Measurements from ENCODE around the gene MLC1. TPM values are rescaled to one million over a fixed set of nuclear protein-coding genes. Genes with fewer than 3 reads are reported as not detected.

MLC1 gene
- total and polyA plus RNA-seq, 7 donors: under 0.01 TPM; not detected in 6

DNA sequence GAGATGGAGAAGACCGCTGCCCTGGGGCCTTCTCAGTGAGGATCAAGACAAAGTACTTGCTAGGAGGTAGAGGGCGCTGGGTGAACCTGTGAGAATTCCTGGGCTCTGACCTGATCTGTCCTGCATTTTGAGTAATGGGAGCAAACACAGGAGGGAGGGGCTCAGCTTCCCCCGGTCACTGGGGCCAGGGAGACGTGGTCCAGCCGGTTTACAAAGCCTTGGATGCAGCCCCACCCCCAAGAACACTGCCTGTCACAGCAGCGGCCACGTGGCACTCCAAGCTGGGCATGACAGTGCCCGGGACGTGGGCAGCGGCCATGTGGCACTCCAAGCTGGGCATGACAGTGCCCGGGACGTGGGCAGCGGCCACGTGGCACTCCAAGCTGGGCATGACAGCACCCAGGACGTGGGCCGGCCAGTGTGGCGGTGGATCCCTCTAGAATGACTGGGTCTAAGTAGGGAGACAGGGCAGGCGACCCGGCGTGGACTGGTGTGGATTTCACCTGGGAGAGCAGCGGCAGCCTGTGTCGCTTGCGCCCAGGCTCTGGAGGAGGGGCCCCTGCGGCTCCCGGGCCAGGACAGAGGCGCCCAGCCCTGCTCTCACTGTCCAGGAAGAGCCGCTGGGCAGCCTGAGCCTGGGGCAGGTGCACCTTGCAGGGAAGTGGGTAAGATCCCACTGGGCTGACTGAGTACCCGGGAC, 24.6 kb downstream of the MLC1 start:
- no peaks in the 10 kb centered on the region for H3K9me3 ChIP-seq
- WGBS, 3 donors: 73 to 78% (median 75%) methylated on average over 28 of the region's 28 CpGs
- intact Hi-C loops (cut with DNase I): no loop called here
- no peak overlapping the region for H3K4me3 ChIP-seq
- no peaks in the 10 kb centered on the region for H3K36me3 ChIP-seq (ENCODE audit: insufficient read depth in 1 of 2, low read depth in 1 of 2)
- peaks cover 0 to 45% (median 42%) of the 10 kb centered on the region in 3 donors for H3K27me3 ChIP-seq (ENCODE audit: insufficient read depth in 3 of 3, low read length in 2 of 3)
- TF ChIP-seq CTCF (IDR thresholded peaks at IDR 0.05): no peak
- H3K4me1 ChIP-seq: peaks cover 3% of the 10 kb centered on the region
- no peak for DNase-seq
- H3K27ac ChIP-seq: no peak overlapping the region
- ATAC-seq: no peak

DNA sequence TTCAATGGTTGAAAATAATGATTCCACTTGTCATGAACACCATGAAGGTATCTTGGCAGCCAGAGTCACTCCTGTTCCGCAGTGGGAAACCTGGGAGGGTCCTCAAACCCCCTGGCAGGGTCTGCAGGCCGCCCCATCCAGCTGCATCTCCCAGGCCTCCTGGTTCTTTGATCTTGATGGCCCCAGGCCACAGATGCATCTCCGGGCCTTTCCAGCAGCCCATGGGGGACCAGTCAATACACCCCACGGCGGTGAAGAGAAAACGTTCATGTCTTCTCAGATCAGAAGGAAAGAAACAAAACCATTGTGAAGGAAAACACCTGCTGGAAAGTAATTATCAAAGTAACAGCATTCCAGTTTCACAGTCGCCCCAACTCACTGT, 25.4 kb downstream of the MLC1 start:
- Histone ChIP-seq H3K27ac (no peak overlapping the region), H3K9me3 (no peaks in the 10 kb centered on the region), H3K36me3 (ENCODE audit: insufficient read depth in 1 of 2, low read depth in 1 of 2) (no peaks in the 10 kb centered on the region), H3K4me3 (no peak overlapping the region), H3K27me3 (ENCODE audit: insufficient read depth in 3 of 3, low read length in 2 of 3) (peaks cover 0 to 44% (median 39%) of the 10 kb centered on the region in 3 donors), H3K4me1 (peaks cover 3% of the 10 kb centered on the region)
- no peak for DNase-seq
- no peak for ATAC-seq
- intact Hi-C loops (cut with DNase I): no loop called here
- no peak for TF ChIP-seq CTCF (IDR thresholded peaks at IDR 0.05)
- 67 to 75% (median 69%) methylated on average over 7 of the region's 7 CpGs for WGBS, 3 donors

GRCh38 chr22:50058906-50059880, 26.0 kb downstream of the MLC1 start:
- no peak overlapping the region for H3K27ac ChIP-seq
- ATAC-seq: no peak
- 5 to 12% (median 9%) methylated on average over 24 to 31 of the region's 31 CpGs for WGBS, 3 donors
- H3K9me3 ChIP-seq: no peaks in the 10 kb centered on the region
- DNase-seq: no peak
- no peaks in the 10 kb centered on the region for H3K36me3 ChIP-seq (ENCODE audit: insufficient read depth in 1 of 2, low read depth in 1 of 2)
- peaks cover 3% of the 10 kb centered on the region for H3K4me1 ChIP-seq
- peaks cover 0 to 40% (median 34%) of the 10 kb centered on the region in 3 donors for H3K27me3 ChIP-seq (ENCODE audit: insufficient read depth in 3 of 3, low read length in 2 of 3)
- intact Hi-C loops (cut with DNase I): no loop called here
- H3K4me3 ChIP-seq: no peak overlapping the region
- TF ChIP-seq CTCF (IDR thresholded peaks at IDR 0.05): no peak

GRCh38 chr22:50058061-50058905, 26.9 kb downstream of the MLC1 start, which contains the start of gene TTLL8:
Gene TTLL8, minus strand, starts transcription at chr22:50058298.
- Histone ChIP-seq H3K4me1 (peaks cover 3% of the 10 kb centered on the region), H3K27ac (no peak within 1 kb of the TSS), H3K27me3 (ENCODE audit: insufficient read depth in 3 of 3, low read length in 2 of 3) (peaks cover 0 to 38% (median 35%) of the 10 kb centered on the region in 3 donors), H3K9me3 (peaks cover 5% of the 10 kb centered on the region), H3K4me3 (no peak within 1 kb of the TSS), H3K36me3 (ENCODE audit: insufficient read depth in 1 of 2, low read depth in 1 of 2) (no peaks in the 10 kb centered on the region)
- ATAC-seq: peak in 1 of 4 donors; percentile 26
- no peak for DNase-seq
- no peak for TF ChIP-seq CTCF (IDR thresholded peaks at IDR 0.05)
- intact Hi-C loops (cut with DNase I): no loop called here
- WGBS, 3 donors: 5 to 26% (median 8%) methylated on average over 19 to 100 of the region's 102 CpGs

Measured in psoas muscle (tissue), 8 donors.